Uterus (tissue), 2 donors: ENCODE data around the gene FDXR.

Experiments
- POLR2A ChIP-seq, 2 donors: fragments of 450-650 bp; IDR thresholded peaks; one replicate each; pipeline ENCODE4 v1.6.1; 2016; ENCODE audit warnings: antibody characterized with exemption in 2 of 2, mild to moderate bottlenecking in 1 of 2, moderate library complexity in 1 of 2
- TF ChIP-seq, protein P1 (sequence below), 4 experiments: fragments of 200-600 bp in 2 of 4; fragments of 450-650 bp in 2 of 4; sonication (generic) in 2 of 4; IDR thresholded peaks; one replicate each; pipeline ENCODE4 v1.5.1; 2016 to 2019; ENCODE audit warnings: antibody characterized with exemption in 4 of 4, mild to moderate bottlenecking in 2 of 4, moderate library complexity in 1 of 4

DNA sequence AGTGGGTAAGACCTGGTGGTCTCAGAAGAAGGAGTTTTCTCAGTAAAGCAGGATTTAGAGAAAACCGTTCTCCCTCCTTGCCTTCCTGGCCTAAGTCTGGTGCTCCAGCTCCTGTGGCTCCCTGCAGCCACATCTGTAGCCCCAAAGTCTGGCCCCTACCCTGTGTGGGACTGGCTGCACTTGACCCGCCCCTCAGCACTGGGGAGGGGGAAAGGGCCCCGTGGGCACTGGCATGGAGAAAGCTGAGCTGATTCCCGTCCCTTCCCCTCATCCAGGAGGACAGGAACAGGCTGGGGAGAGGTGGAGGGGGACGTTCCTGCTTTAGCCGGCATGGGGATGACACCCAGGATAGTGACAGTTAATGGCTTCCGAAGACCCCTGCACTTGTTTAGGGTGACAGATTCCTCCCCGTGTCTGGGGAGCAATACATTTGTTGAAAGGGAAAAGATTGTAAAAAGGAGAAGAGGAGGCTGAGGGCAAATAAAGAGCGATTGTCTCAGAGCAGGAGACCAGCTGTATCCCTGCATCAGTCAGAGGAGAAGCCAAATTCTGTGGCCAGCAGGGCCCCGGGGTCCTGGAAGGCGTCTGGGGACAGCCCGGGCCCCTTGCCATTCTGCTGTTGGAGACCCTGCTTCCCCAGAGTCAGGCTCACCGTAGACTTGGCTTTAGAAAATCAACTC lies 51.0 kb downstream of the FDXR start:
- no peak for TF ChIP-seq POLR2A (IDR thresholded peaks at IDR 0.05)
- TF ChIP-seq, protein P1, sequence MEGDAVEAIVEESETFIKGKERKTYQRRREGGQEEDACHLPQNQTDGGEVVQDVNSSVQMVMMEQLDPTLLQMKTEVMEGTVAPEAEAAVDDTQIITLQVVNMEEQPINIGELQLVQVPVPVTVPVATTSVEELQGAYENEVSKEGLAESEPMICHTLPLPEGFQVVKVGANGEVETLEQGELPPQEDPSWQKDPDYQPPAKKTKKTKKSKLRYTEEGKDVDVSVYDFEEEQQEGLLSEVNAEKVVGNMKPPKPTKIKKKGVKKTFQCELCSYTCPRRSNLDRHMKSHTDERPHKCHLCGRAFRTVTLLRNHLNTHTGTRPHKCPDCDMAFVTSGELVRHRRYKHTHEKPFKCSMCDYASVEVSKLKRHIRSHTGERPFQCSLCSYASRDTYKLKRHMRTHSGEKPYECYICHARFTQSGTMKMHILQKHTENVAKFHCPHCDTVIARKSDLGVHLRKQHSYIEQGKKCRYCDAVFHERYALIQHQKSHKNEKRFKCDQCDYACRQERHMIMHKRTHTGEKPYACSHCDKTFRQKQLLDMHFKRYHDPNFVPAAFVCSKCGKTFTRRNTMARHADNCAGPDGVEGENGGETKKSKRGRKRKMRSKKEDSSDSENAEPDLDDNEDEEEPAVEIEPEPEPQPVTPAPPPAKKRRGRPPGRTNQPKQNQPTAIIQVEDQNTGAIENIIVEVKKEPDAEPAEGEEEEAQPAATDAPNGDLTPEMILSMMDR (IDR thresholded peaks at IDR 0.05), result no peak
